GM13976 (cell line): Measurements from ENCODE around the gene EMD.

Experiments
- DNase-seq: peaks from one replicate; pipeline ENCODE4 v3.0.0; 2012; ENCODE audit warnings: low spot score
- in situ Hi-C: fragments of 300-500 bp; cut with MboI; formaldehyde crosslinking; loops from one replicate; pipeline ENCODE4 v1.12.0; 2022; ENCODE audit warnings: low sequenced_read_pairs, mixed read lengths, inconsistent platforms; ENCODE audit not compliant: unreplicated experiment
- TF ChIP-seq, protein P1 (sequence below): IDR thresholded peaks from 2 replicates; pipeline ENCODE4 v1.5.1; 2012; ENCODE audit warnings: borderline replicate concordance, mild to moderate bottlenecking; ENCODE audit not compliant: insufficient read depth; ENCODE audit errors: extremely low read depth, missing control alignments, control extremely low read depth

Gene EMD

DNA sequence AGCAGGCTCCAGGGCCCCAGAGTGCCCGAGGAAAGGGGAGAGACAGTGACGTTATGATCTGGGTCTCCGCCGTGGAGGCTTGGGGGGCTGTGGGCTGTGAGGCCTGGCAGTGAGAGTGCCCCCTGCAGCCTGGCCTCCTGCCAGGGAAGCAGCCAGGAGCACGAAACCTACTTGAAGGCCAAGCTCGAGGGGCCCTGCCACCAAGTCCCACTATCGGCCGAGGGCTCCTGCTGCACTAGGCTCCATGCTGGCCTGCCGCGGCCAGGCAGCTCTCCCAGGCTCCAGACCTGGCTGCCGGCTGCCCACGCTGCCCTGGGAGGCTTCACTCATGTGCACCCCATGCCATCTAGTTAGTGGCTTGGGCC is 23.3 kb upstream of the EMD start:
- in situ Hi-C loops, result no loop called here
- TF ChIP-seq, protein P1, sequence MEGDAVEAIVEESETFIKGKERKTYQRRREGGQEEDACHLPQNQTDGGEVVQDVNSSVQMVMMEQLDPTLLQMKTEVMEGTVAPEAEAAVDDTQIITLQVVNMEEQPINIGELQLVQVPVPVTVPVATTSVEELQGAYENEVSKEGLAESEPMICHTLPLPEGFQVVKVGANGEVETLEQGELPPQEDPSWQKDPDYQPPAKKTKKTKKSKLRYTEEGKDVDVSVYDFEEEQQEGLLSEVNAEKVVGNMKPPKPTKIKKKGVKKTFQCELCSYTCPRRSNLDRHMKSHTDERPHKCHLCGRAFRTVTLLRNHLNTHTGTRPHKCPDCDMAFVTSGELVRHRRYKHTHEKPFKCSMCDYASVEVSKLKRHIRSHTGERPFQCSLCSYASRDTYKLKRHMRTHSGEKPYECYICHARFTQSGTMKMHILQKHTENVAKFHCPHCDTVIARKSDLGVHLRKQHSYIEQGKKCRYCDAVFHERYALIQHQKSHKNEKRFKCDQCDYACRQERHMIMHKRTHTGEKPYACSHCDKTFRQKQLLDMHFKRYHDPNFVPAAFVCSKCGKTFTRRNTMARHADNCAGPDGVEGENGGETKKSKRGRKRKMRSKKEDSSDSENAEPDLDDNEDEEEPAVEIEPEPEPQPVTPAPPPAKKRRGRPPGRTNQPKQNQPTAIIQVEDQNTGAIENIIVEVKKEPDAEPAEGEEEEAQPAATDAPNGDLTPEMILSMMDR, result no peak
- DNase-seq, result no peak

- no peak for DNase-seq
- TF ChIP-seq, protein P1, result no peak
- in situ Hi-C loops, result no loop called here
These were observed 22.5 kb upstream of the EMD start for GRCh38 chrX:154356596-154356995.

GRCh38 chrX:154357205-154357604 is 21.9 kb upstream of the EMD start:
- TF ChIP-seq, protein P1, result no peak
- no peak for DNase-seq
- in situ Hi-C loops, result no loop called here

GRCh38 chrX:154358011-154358410 is 21.1 kb upstream of the EMD start:
- no peak for DNase-seq
- in situ Hi-C loops, result no loop called here
- TF ChIP-seq, protein P1, result no peak

- DNase-seq, result no peak
- in situ Hi-C loops, result no loop called here
- TF ChIP-seq, protein P1, result no peak
These were observed 20.3 kb upstream of the EMD start for GRCh38 chrX:154358829-154359228.

- TF ChIP-seq, protein P1, result no peak
These were observed 19.5 kb upstream of the EMD start for GRCh38 chrX:154359362-154360154.

More at GRCh38 chrX:154359362-154360154, 19.5 kb upstream of the EMD start:
- in situ Hi-C loops, result no loop called here
- no peak for DNase-seq
